Osteoblast (primary cell): ENCODE data around the gene CCDC102A. TPM values are rescaled to one million over a fixed set of nuclear protein-coding genes. Genes with fewer than 3 reads are reported as not detected.

Experiments used
- DNase-seq: peaks from one replicate; pipeline ENCODE4 v3.0.0; 2011; ENCODE audit warnings: low spot score, mixed read lengths; ENCODE audit not compliant: insufficient read length; ENCODE audit errors: missing footprints
- H2AFZ ChIP-seq: 2 replicates; pipeline ENCODE4 v1.6.0; 2011; ENCODE audit warnings: mild to moderate bottlenecking, low read length
- H3K27ac ChIP-seq: 2 replicates; pipeline ENCODE4 v1.5.1; 2011; ENCODE audit warnings: mild to moderate bottlenecking, low read depth, low read length, moderate library complexity
- H3K27me3 ChIP-seq: 2 replicates; pipeline ENCODE4 v1.6.0; 2012; ENCODE audit warnings: mild to moderate bottlenecking, control low read depth, inconsistent platforms, low read length, moderate library complexity; ENCODE audit not compliant: insufficient read depth
- H3K36me3 ChIP-seq: 2 replicates; pipeline ENCODE4 v1.5.1; 2011; ENCODE audit warnings: mild to moderate bottlenecking, low read length, control low read depth, moderate library complexity; ENCODE audit not compliant: insufficient read depth
- H3K4me1 ChIP-seq: 2 replicates; pipeline ENCODE4 v1.5.1; 2011; ENCODE audit warnings: mild to moderate bottlenecking, low read length, control low read depth, moderate library complexity; ENCODE audit not compliant: insufficient read depth
- H3K4me2 ChIP-seq: 2 replicates; pipeline ENCODE4 v1.6.0; 2011; ENCODE audit warnings: mild to moderate bottlenecking, low read length; ENCODE audit not compliant: insufficient read depth
- H3K4me3 ChIP-seq: fragments of 200-600 bp; sonication (generic); 3 replicates; pipeline ENCODE4 v1.5.1; 2012; ENCODE audit warnings: mild to moderate bottlenecking, low read length, inconsistent platforms; ENCODE audit not compliant: insufficient read depth
- H3K79me2 ChIP-seq: 2 replicates; pipeline ENCODE4 v1.6.0; 2012; ENCODE audit warnings: mild to moderate bottlenecking, low read length, control low read depth, inconsistent platforms; ENCODE audit not compliant: insufficient read depth
- H3K9me3 ChIP-seq: 2 replicates; pipeline ENCODE4 v1.5.1; 2011; ENCODE audit warnings: low read depth, low read length, control low read depth
- H4K20me1 ChIP-seq: 2 replicates; pipeline ENCODE4 v1.6.0; 2012; ENCODE audit warnings: mild to moderate bottlenecking, low read length, control low read depth; ENCODE audit not compliant: insufficient read depth
- total RNA-seq: library from RNA; depleted of rRNA; stranded (reverse); fragments of >200 nt; gene quantifications from 2 replicates; pipeline ENCODE4 v1.2.3, GENCODE V29; 2012
- TF ChIP-seq, protein P1 (sequence below): IDR thresholded peaks from 2 replicates; pipeline ENCODE4 v1.5.1; 2011; ENCODE audit warnings: mild to moderate bottlenecking, low read depth, low read length, moderate library complexity; ENCODE audit errors: extremely low read depth

Gene CCDC102A
- total RNA-seq, 1 donor, result 9.8 TPM

DNA sequence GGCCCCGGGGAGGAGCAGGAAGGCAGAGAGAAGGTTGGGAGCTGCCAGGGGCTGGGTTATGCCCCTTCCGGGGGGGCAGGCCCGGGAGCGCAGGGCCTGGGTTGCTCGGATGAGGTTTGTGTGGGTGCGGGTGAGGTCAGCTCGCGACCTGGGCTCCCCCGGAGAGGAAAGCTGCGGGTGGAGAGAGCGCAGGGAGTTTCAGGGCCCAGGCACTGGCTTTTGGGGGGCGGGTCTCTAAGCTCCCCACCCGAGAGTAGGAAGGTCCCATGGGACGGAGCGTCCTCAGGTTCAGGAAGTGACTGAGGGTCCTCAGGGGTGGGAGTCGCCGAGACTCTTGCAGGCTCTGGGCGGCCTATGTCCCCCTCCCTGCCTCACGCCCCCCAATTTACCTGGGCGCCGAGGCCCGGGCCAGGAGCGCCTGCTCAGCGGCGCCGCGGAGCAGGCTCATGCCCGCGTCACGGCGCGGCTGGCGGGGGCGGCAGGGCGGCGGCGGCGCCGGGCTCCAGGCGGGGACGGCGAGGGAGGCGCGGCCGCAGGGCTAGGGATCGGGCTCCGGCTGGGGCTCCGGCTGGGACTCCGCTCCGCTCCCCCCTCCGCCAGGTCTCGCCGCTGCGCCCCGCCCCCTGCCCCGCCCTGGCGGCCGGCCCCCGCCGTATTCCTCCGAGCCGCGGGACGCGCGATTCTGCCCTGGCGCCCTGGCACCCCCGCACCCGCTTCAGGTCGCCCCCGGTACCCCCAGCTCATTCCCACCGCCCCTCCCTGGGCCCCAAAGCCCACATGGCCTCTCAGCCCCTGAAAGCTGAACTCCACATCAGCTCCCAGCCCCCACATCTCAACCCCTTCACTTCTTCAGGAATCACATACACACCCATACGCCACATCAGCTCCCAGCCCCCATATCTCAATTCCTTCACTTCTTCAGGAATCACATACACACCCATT, 50.2 kb downstream of the CCDC102A start, which contains the start of gene DOK4:
DOK4 (minus strand) TSS at position 578 of the 942 bp plus-strand sequence. CDS start 6,986 bp downstream, outside the sequence.
- Histone ChIP-seq H3K27me3 (peaks cover 6% of the 10 kb centered on the region), H3K27ac (peak within 1 kb of the TSS; percentile 53), H3K9me3 (no peaks in the 10 kb centered on the region), H3K79me2 (no peaks in the 10 kb centered on the region), H3K36me3 (no peaks in the 10 kb centered on the region), H3K4me2 (peak within 1 kb of the TSS; percentile 89), H3K4me1 (peaks cover 13% of the 10 kb centered on the region), H4K20me1 (no peaks in the 10 kb centered on the region), H3K4me3 (peak within 1 kb of the TSS; percentile 86), H2AFZ (peak within 1 kb of the TSS; percentile 96)
- peak; percentile 100 for DNase-seq
- TF ChIP-seq, protein P1, sequence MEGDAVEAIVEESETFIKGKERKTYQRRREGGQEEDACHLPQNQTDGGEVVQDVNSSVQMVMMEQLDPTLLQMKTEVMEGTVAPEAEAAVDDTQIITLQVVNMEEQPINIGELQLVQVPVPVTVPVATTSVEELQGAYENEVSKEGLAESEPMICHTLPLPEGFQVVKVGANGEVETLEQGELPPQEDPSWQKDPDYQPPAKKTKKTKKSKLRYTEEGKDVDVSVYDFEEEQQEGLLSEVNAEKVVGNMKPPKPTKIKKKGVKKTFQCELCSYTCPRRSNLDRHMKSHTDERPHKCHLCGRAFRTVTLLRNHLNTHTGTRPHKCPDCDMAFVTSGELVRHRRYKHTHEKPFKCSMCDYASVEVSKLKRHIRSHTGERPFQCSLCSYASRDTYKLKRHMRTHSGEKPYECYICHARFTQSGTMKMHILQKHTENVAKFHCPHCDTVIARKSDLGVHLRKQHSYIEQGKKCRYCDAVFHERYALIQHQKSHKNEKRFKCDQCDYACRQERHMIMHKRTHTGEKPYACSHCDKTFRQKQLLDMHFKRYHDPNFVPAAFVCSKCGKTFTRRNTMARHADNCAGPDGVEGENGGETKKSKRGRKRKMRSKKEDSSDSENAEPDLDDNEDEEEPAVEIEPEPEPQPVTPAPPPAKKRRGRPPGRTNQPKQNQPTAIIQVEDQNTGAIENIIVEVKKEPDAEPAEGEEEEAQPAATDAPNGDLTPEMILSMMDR, result no peak

DNA sequence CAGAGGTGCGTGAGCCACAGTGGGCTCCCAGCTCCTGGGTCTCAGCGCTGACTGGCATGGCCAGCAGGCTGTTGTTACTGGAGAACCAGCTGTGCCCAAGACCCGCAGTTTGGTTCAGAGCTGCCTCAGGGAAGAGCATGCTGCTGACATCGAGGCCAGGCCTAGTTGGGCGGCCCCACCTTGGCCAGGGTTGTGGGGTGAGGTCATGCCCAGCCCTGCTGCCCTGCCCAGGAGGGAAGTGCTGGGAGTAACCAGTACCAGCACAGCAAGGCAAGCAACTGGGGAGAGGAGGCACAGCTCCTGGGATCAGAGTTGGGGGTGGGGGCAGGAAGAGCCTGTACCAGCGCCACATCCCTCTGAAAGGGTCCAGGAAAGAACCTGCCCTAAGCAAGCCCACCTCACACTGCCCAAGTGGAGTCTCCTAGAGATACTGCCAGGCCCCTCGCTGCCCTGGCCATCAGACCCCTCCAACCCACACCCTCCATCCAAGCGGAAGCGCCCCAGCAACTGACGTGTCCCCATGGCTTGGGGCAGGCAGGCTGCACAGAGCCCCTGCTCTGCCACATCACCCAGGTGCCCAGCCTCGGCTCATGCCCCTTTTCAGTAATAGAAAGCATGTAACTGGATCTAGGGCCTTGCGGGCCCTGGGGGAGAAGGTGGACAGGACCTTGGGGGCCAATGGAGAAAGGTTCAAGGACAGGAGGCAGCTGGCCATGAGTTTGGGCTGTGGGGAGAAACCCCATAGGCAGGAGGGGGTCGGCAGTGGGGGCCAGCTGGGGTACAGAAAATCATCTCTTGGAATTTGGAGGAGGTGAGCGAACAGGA, 51.1 kb downstream of the CCDC102A start:
- Histone ChIP-seq H3K9me3 (no peaks in the 10 kb centered on the region), H2AFZ (peak overlapping the region; percentile 80), H3K36me3 (no peaks in the 10 kb centered on the region), H4K20me1 (no peaks in the 10 kb centered on the region), H3K4me1 (peaks cover 17% of the 10 kb centered on the region), H3K4me2 (peak overlapping the region; percentile 89), H3K4me3 (peak overlapping the region; percentile 86), H3K27ac (no peak overlapping the region), H3K79me2 (no peaks in the 10 kb centered on the region), H3K27me3 (peaks cover 2% of the 10 kb centered on the region)
- peak; percentile 90 for DNase-seq
- TF ChIP-seq, protein P1, result no peak

DNA sequence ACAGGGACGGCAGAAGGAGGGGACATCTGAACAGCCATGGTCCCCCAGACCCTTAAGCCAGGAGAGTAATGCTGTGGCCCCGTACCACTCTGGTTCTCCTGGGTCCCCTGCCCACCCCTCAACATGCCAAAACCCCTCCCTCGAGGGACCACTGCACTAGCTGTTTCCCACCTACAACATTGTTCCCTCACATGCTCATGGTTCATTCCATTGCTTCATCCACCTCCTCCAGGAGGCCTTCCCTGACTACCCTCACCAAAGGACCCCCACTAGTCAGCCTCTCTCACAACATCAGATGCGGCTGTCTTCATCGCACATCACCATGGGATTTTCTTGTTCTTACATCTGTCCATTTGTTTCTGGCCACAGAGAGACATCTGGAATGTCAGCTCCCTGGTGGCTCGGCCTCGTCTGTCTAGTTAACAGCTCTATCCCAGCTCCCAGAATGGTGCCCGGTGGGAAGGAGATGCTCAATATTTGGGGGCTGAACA, 51.8 kb downstream of the CCDC102A start:
- Histone ChIP-seq H3K4me3 (no peak overlapping the region), H2AFZ (no peak overlapping the region), H3K4me1 (peaks cover 24% of the 10 kb centered on the region), H3K4me2 (no peak overlapping the region), H3K79me2 (no peaks in the 10 kb centered on the region), H3K36me3 (no peaks in the 10 kb centered on the region), H3K9me3 (no peaks in the 10 kb centered on the region), H3K27ac (no peak overlapping the region), H4K20me1 (no peaks in the 10 kb centered on the region), H3K27me3 (no peaks in the 10 kb centered on the region)
- TF ChIP-seq, protein P1, result no peak
- peak; percentile 81 for DNase-seq
